ENCODE measurements around the gene C19orf85. TPM values are rescaled to one million over a fixed set of nuclear protein-coding genes. Genes with fewer than 3 reads are reported as not detected.

C19orf85 gene
- total RNA-seq, 4 donors from 2014 or later = not detected

GRCh38 chr19:55464039-55464661 lies 401 bp downstream of the C19orf85 start:
- Histone ChIP-seq H3K4me3 (no peak overlapping the region), H3K27ac (no peak overlapping the region), H3K27me3 (no peaks in the 10 kb centered on the region), H3K4me1 (peaks cover 0 to 5% of the 10 kb centered on the region in 2 donors), H3K9me3 (no peaks in the 10 kb centered on the region), H3K36me3 (no peaks in the 10 kb centered on the region)
- TF ChIP-seq POLR2A (IDR thresholded peaks at IDR 0.05) = no peak
- no peak for TF ChIP-seq CTCF (IDR thresholded peaks at IDR 0.05)
- intact Hi-C loops (cut with DNase I; ENCODE audit: low total_unique reads) = no loop called here
- no peak for DNase-seq

- no peak for DNase-seq
Observed at GRCh38 chr19:55463583-55464031, 944 bp downstream of the C19orf85 start.

GRCh38 chr19:55462722-55463121 lies 1.8 kb downstream of the C19orf85 start:
- TF ChIP-seq CTCF (IDR thresholded peaks at IDR 0.05) (no peak), POLR2A (IDR thresholded peaks at IDR 0.05) (no peak)
- intact Hi-C loops (cut with DNase I; ENCODE audit: low total_unique reads) = no loop called here
- no peaks in the 10 kb centered on the region for H3K36me3 ChIP-seq

More at GRCh38 chr19:55463583-55464031, 944 bp downstream of the C19orf85 start:
- Histone ChIP-seq H3K27me3 (no peaks in the 10 kb centered on the region), H3K4me3 (no peak overlapping the region), H3K9me3 (no peaks in the 10 kb centered on the region), H3K27ac (no peak overlapping the region), H3K36me3 (no peaks in the 10 kb centered on the region), H3K4me1 (peaks cover 0 to 5% of the 10 kb centered on the region in 2 donors)
- intact Hi-C loops (cut with DNase I; ENCODE audit: low total_unique reads) = no loop called here
- no peak for TF ChIP-seq CTCF (IDR thresholded peaks at IDR 0.05)
- no peak for TF ChIP-seq POLR2A (IDR thresholded peaks at IDR 0.05)

GRCh38 chr19:55461974-55462626 lies 2.5 kb downstream of the C19orf85 start:
- Histone ChIP-seq H3K9me3 (no peaks in the 10 kb centered on the region), H3K36me3 (no peaks in the 10 kb centered on the region), H3K4me3 (peak overlapping the region; percentile 44 to 58), H3K27me3 (no peaks in the 10 kb centered on the region), H3K4me1 (peaks cover 0 to 5% of the 10 kb centered on the region in 2 donors), H3K27ac (peak overlapping the region; percentile 75)
- intact Hi-C loops (cut with DNase I; ENCODE audit: low total_unique reads) = no loop called here
- TF ChIP-seq CTCF (IDR thresholded peaks at IDR 0.05) (no peak), POLR2A (IDR thresholded peaks at IDR 0.05) (peak in 1 of 2 donors; percentile 19)
- DNase-seq = no peak

More at GRCh38 chr19:55462722-55463121, 1.8 kb downstream of the C19orf85 start:
- peaks cover 0 to 5% of the 10 kb centered on the region in 2 donors for H3K4me1 ChIP-seq
- H3K9me3 ChIP-seq = no peaks in the 10 kb centered on the region
- H3K4me3 ChIP-seq = no peak overlapping the region
- H3K27me3 ChIP-seq = no peaks in the 10 kb centered on the region
- no peak for DNase-seq
- H3K27ac ChIP-seq = no peak overlapping the region

Measured in uterus (tissue), 4 donors.